Fibroblast of skin of right biceps (primary cell): ENCODE data around the gene PLPP7.
A peak's percentile ranks its signal among the peaks of the same experiment; 100 is the strongest.

Experiments used
- DNase-seq: peaks from one replicate; pipeline ENCODE4 v3.0.0-alpha.2; 2013

Gene PLPP7

GRCh38 chr9:131282688-131283422, 6.7 kb upstream of the PLPP7 start:
- peak; percentile 19 for DNase-seq

GRCh38 chr9:131284856-131285255, 4.7 kb upstream of the PLPP7 start:
- no peak for DNase-seq

- DNase-seq, result no peak
Observed at GRCh38 chr9:131287359-131287758, 2.2 kb upstream of the PLPP7 start.

GRCh38 chr9:131288217-131288616, 1.3 kb upstream of the PLPP7 start:
- DNase-seq, result no peak

GRCh38 chr9:131290036-131290766, 678 bp downstream of the PLPP7 start:
- no peak for DNase-seq

- no peak for DNase-seq
Observed at GRCh38 chr9:131290767-131291370, 1.3 kb downstream of the PLPP7 start.

- no peak for DNase-seq
Observed at GRCh38 chr9:131291795-131292315, 2.3 kb downstream of the PLPP7 start.

- no peak for DNase-seq
Observed at GRCh38 chr9:131292937-131293336, 3.4 kb downstream of the PLPP7 start.

GRCh38 chr9:131296460-131296859, 6.9 kb downstream of the PLPP7 start:
- no peak for DNase-seq

GRCh38 chr9:131296906-131297500, 7.5 kb downstream of the PLPP7 start:
- DNase-seq, result no peak

- DNase-seq, result no peak
Observed at GRCh38 chr9:131297903-131298302, 8.4 kb downstream of the PLPP7 start.

- no peak for DNase-seq
Observed at GRCh38 chr9:131298341-131298740, 8.8 kb downstream of the PLPP7 start.

- DNase-seq, result no peak
Observed at GRCh38 chr9:131298816-131299215, 9.3 kb downstream of the PLPP7 start.

- no peak for DNase-seq
Observed at GRCh38 chr9:131299346-131299960, 9.9 kb downstream of the PLPP7 start.

- DNase-seq, result no peak
Observed at GRCh38 chr9:131299961-131300347, 10.4 kb downstream of the PLPP7 start.

- DNase-seq, result no peak
Observed at GRCh38 chr9:131300444-131300843, 10.9 kb downstream of the PLPP7 start.

- DNase-seq, result no peak
Observed at GRCh38 chr9:131302244-131303075, 12.9 kb downstream of the PLPP7 start.

- no peak for DNase-seq
Observed at GRCh38 chr9:131303381-131304321, 14.1 kb downstream of the PLPP7 start.

- peak; percentile 49 for DNase-seq
Observed at GRCh38 chr9:131304676-131305355, 15.3 kb downstream of the PLPP7 start.

- DNase-seq, result peak; percentile 27
Observed at GRCh38 chr9:131306397-131307004, 17.0 kb downstream of the PLPP7 start.
